Measurements from ENCODE around the gene CACNA1E. TPM values are rescaled to one million over a fixed set of nuclear protein-coding genes. Genes with fewer than 3 reads are reported as not detected.

Gene CACNA1E
- total and polyA plus RNA-seq, 2 of the 13 experiments (the other 11 are each of a cell fraction or from before 2014, with no cell fraction given): not detected

GRCh38 chr1:181513786-181514297 is 30.5 kb downstream of the CACNA1E start (continued):
- TF ChIP-seq HBP1 (CRISPR knock-in tag; IDR thresholded peaks at IDR 0.05; ENCODE audit: low read depth) (no peak), ZNF761 (CRISPR knock-in tag; conservative IDR thresholded peaks at IDR 0.05) (no peak), ZNF710 (CRISPR knock-in tag; IDR thresholded peaks at IDR 0.05; ENCODE audit: borderline replicate concordance) (no peak), RARA (CRISPR knock-in tag; IDR thresholded peaks at IDR 0.05) (no peak), THRA (CRISPR knock-in tag; IDR thresholded peaks at IDR 0.05; ENCODE audit: borderline replicate concordance) (no peak), NR2F6 (IDR thresholded peaks at IDR 0.05) (no peak), NR2F6 (CRISPR knock-in tag; IDR thresholded peaks at IDR 0.05) (no peak), HDAC1 (CRISPR knock-in tag; IDR thresholded peaks at IDR 0.05) (no peak), SMYD3 (CRISPR knock-in tag; IDR thresholded peaks at IDR 0.05) (no peak), SMAD3 (CRISPR knock-in tag; IDR thresholded peaks at IDR 0.05) (no peak), ZNF792 (CRISPR knock-in tag; IDR thresholded peaks at IDR 0.05) (no peak), ZBTB14 (CRISPR knock-in tag; IDR thresholded peaks at IDR 0.05) (no peak)

Measured in HepG2 (cell line).